ENCODE results near the gene NTMT1.

DNA sequence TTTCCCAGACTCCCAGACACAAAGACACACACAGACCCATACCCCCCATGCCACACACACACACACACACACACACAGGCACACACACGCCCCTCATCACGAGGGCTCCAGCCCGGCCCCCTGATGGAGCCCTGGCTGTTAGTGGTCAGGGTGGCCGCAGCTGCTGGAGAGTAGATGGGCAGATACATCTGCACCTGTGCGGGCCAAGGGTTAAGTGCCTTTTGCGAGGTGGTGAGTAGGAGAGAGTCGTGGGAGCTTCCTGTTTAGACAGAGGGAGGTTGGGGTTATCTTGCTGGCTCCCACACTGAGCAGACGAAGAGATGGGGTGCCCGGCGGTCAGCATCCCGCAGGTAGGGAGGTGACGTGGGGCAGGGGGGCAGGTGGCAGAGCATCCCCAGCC, 47.6 kb downstream of the NTMT1 start:
- TF ChIP-seq POLR2A (IDR thresholded peaks at IDR 0.05) (no peak), CTCF (IDR thresholded peaks at IDR 0.05) (no peak), POLR2AphosphoS5 (IDR thresholded peaks at IDR 0.05) (no peak)
